Measurements from ENCODE around the gene KIAA1958. TPM values are rescaled to one million over a fixed set of nuclear protein-coding genes. Genes with fewer than 3 reads are reported as not detected.

Gene KIAA1958
- total RNA-seq, 1 donor from 2014 or later = 1.6 TPM

GRCh38 chr9:112599732-112600131 is 113.1 kb downstream of the KIAA1958 start:
- DNase-seq (ENCODE audit: low read depth in 2 of 2) = no peak

- DNase-seq (ENCODE audit: low read depth in 2 of 2) = no peak
Observed at GRCh38 chr9:112601636-112602035, 115.0 kb downstream of the KIAA1958 start.

- DNase-seq (ENCODE audit: low read depth in 2 of 2) = no peak
Observed at GRCh38 chr9:112604790-112605189, 118.2 kb downstream of the KIAA1958 start.

- no peak for DNase-seq (ENCODE audit: low read depth in 2 of 2)
Observed at GRCh38 chr9:112605518-112605917, 118.9 kb downstream of the KIAA1958 start.

- no peak for DNase-seq (ENCODE audit: low read depth in 2 of 2)
Observed at GRCh38 chr9:112605963-112606699, 119.5 kb downstream of the KIAA1958 start.

- DNase-seq (ENCODE audit: low read depth in 2 of 2) = no peak
Observed at GRCh38 chr9:112608851-112609250, 122.2 kb downstream of the KIAA1958 start.

GRCh38 chr9:112615584-112616266 is 129.1 kb downstream of the KIAA1958 start:
- no peak for DNase-seq (ENCODE audit: low read depth in 2 of 2)

GRCh38 chr9:112617371-112617770 is 130.7 kb downstream of the KIAA1958 start:
- no peak for DNase-seq (ENCODE audit: low read depth in 2 of 2)

GRCh38 chr9:112618385-112619009 is 131.9 kb downstream of the KIAA1958 start:
- no peak for DNase-seq (ENCODE audit: low read depth in 2 of 2)

GRCh38 chr9:112620388-112620787 is 133.8 kb downstream of the KIAA1958 start:
- DNase-seq (ENCODE audit: low read depth in 2 of 2) = no peak

- DNase-seq (ENCODE audit: low read depth in 2 of 2) = no peak
Observed at GRCh38 chr9:112621018-112621655, 134.5 kb downstream of the KIAA1958 start.

- no peak for DNase-seq (ENCODE audit: low read depth in 2 of 2)
Observed at GRCh38 chr9:112623198-112623597, 136.6 kb downstream of the KIAA1958 start.

- no peak for DNase-seq (ENCODE audit: low read depth in 2 of 2)
Observed at GRCh38 chr9:112624711-112625707, 138.4 kb downstream of the KIAA1958 start.

- DNase-seq (ENCODE audit: low read depth in 2 of 2) = no peak
Observed at GRCh38 chr9:112629671-112630485, 143.3 kb downstream of the KIAA1958 start.

- no peak for DNase-seq (ENCODE audit: low read depth in 2 of 2)
Observed at GRCh38 chr9:112631313-112632070, 144.9 kb downstream of the KIAA1958 start.

- DNase-seq (ENCODE audit: low read depth in 2 of 2) = no peak
Observed at GRCh38 chr9:112640311-112640710, 153.7 kb downstream of the KIAA1958 start.

GRCh38 chr9:112642126-112642525 is 155.5 kb downstream of the KIAA1958 start:
- DNase-seq (ENCODE audit: low read depth in 2 of 2) = no peak

- DNase-seq (ENCODE audit: low read depth in 2 of 2) = no peak
Observed at GRCh38 chr9:112647596-112647995, 161.0 kb downstream of the KIAA1958 start.

GRCh38 chr9:112648624-112649023 is 162.0 kb downstream of the KIAA1958 start:
- no peak for DNase-seq (ENCODE audit: low read depth in 2 of 2)

All from lung microvascular endothelial cell (primary cell).